NT2/D1 (cell line): ENCODE measurements around the gene ELOVL2.

Experiments used
- SUZ12 ChIP-seq: IDR thresholded peaks from 2 replicates; pipeline ENCODE4 v1.6.1; 2011; ENCODE audit not compliant: insufficient read length, insufficient read depth; ENCODE audit errors: extremely low read depth
- YY1 ChIP-seq: IDR thresholded peaks from 2 replicates; pipeline ENCODE4 v1.6.1; 2011; ENCODE audit not compliant: insufficient read length, insufficient read depth
- ZNF274 ChIP-seq: IDR thresholded peaks from 2 replicates; pipeline ENCODE4 v1.6.1; 2011; ENCODE audit warnings: mild to moderate bottlenecking, low read depth, low read length

- TF ChIP-seq ZNF274 (no peak), YY1 (no peak), SUZ12 (no peak)
Measured at GRCh38 chr6:10989587-10989986, 54.5 kb downstream of the ELOVL2 start.
